ENCODE results near the gene BCO1.

The BCO1 gene

DNA sequence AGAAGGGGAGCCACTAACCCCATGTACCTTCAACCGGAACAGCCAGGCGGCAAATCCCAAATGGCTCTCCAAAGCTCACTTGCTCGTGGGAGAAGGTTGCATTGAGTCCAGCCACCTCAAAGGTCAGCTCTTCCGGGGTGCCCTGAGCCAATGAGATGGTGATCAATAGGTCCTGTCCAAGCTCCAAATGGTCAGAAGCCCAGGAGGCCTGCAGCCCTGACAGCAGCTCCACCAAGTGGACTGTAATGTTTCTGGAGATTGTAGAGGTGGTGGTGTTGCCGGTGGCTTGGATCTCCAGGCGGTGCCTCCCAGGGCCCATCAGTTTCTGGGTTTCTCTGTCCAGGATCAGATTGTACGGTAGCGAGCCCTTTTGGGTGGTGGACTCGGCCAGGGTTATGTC lies 39.9 kb upstream of the BCO1 start:
- TF ChIP-seq, protein P1, sequence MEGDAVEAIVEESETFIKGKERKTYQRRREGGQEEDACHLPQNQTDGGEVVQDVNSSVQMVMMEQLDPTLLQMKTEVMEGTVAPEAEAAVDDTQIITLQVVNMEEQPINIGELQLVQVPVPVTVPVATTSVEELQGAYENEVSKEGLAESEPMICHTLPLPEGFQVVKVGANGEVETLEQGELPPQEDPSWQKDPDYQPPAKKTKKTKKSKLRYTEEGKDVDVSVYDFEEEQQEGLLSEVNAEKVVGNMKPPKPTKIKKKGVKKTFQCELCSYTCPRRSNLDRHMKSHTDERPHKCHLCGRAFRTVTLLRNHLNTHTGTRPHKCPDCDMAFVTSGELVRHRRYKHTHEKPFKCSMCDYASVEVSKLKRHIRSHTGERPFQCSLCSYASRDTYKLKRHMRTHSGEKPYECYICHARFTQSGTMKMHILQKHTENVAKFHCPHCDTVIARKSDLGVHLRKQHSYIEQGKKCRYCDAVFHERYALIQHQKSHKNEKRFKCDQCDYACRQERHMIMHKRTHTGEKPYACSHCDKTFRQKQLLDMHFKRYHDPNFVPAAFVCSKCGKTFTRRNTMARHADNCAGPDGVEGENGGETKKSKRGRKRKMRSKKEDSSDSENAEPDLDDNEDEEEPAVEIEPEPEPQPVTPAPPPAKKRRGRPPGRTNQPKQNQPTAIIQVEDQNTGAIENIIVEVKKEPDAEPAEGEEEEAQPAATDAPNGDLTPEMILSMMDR (IDR thresholded peaks at IDR 0.05; ENCODE audit: poor library complexity, severe bottlenecking): peak; percentile 28
- Histone ChIP-seq H3K27ac (ENCODE audit: poor library complexity, severe bottlenecking) (no peak overlapping the region), H3K9me3 (ENCODE audit: severe bottlenecking) (no peaks in the 10 kb centered on the region), H3K36me3 (ENCODE audit: low read depth) (no peaks in the 10 kb centered on the region), H3K4me3 (ENCODE audit: severe bottlenecking) (no peak overlapping the region), H3K27me3 (ENCODE audit: insufficient read depth, poor library complexity, severe bottlenecking) (no peaks in the 10 kb centered on the region), H3K4me1 (ENCODE audit: insufficient read depth, poor library complexity, severe bottlenecking) (no peaks in the 10 kb centered on the region)
- DNase-seq (ENCODE audit: low spot score) (no peak), ATAC-seq (ENCODE audit: low read depth) (peak; percentile 49; the same call in 2 of the 3 replicates)

DNA sequence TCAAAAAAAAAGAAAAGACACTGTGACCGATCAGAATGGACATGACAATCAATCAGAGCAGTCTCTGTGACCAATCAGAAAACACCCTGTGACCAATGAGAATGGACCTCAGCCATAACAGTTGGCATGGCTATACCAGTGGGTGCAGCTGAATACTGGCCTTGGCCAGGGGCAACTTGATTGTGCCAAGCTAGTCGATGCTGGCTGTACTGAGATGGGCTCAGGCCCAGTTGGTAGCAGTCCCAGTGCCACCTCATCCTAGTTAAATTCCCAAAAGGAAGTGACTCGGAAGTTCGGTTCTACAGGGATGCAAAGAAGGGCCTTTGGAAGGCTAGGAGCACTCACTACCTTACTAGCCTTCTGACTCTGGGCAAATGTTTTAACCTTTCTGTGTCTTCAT lies 37.2 kb upstream of the BCO1 start:
- no peak for DNase-seq (ENCODE audit: low spot score)
- Histone ChIP-seq H3K4me1 (ENCODE audit: insufficient read depth, poor library complexity, severe bottlenecking) (no peaks in the 10 kb centered on the region), H3K27ac (ENCODE audit: poor library complexity, severe bottlenecking) (no peak overlapping the region), H3K27me3 (ENCODE audit: insufficient read depth, poor library complexity, severe bottlenecking) (no peaks in the 10 kb centered on the region), H3K4me3 (ENCODE audit: severe bottlenecking) (no peak overlapping the region), H3K36me3 (ENCODE audit: low read depth) (no peaks in the 10 kb centered on the region), H3K9me3 (ENCODE audit: severe bottlenecking) (no peaks in the 10 kb centered on the region)
- 0 out of 3 replicates have a peak, but pooled peaks have one; percentile 27 for ATAC-seq (ENCODE audit: low read depth)
- TF ChIP-seq, protein P1 (IDR thresholded peaks at IDR 0.05; ENCODE audit: poor library complexity, severe bottlenecking): no peak

DNA sequence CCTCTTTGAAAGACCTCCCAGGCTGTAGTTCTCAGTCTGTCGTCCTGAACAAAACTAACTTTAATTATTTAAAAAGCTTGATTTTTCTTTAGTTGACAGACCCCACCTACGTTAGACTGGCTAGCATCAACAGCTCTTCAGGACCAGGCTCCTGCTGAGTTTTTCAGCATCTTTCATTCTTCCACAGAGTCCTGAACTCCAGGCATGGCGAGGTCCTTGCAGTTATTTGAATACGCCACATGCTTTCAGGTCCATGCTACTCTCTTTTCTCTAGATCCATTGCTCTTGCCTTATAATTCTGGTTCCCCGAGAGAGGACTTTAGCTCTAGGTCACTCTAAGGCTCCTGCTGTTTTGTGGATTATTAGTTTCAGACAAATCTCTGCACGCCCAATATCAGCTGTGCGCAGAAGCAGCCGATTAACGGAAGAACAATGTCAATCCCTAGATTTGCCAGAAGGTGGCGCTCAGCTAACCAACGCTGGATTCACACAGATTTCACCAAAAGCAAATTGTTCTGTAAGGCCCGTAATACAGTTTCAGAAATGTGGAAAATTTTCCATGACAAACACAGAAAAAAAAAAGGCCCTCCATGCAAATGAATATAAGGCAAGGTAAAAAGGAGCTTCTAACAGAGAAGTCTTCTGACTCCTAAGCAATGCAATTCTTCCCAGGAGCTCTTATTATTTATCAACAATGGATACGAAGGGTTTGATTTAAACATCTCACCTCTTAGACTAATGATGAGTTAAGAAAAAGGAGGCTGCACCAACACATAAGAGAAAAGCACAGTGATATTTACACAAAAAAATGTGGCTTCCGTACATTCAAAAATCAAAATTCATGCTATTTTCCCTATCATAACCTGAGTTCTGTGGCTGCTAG lies 33.5 kb upstream of the BCO1 start:
- Histone ChIP-seq H3K4me3 (ENCODE audit: severe bottlenecking) (no peak overlapping the region), H3K36me3 (ENCODE audit: low read depth) (no peaks in the 10 kb centered on the region), H3K4me1 (ENCODE audit: insufficient read depth, poor library complexity, severe bottlenecking) (no peaks in the 10 kb centered on the region), H3K9me3 (ENCODE audit: severe bottlenecking) (no peaks in the 10 kb centered on the region), H3K27ac (ENCODE audit: poor library complexity, severe bottlenecking) (no peak overlapping the region), H3K27me3 (ENCODE audit: insufficient read depth, poor library complexity, severe bottlenecking) (no peaks in the 10 kb centered on the region)
- ATAC-seq (ENCODE audit: low read depth) (no peak), DNase-seq (ENCODE audit: low spot score) (no peak)
- TF ChIP-seq, protein P1 (IDR thresholded peaks at IDR 0.05; ENCODE audit: poor library complexity, severe bottlenecking): peak; percentile 88

DNA sequence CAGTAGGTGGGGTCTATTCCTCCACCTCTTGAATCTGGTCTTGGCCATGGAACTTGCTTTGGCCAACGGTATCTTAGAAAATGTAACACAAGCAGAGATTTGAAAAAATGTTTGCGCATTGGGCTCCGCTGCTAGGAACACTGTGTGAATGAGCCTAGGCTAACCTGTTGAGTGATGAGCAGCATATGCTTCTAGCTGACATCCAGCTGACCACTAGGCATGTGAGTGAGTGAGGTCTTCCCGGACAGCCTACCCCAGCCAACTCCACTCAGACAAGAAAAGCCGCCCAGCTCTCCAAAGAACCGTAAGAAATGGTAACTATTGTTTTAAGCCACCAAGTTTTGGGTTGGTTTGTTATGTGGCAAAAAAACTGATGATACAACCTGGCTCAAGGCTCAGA lies 31.4 kb upstream of the BCO1 start:
- no peaks in the 10 kb centered on the region for H3K27me3 ChIP-seq (ENCODE audit: insufficient read depth, poor library complexity, severe bottlenecking)
- no peaks in the 10 kb centered on the region for H3K4me1 ChIP-seq (ENCODE audit: insufficient read depth, poor library complexity, severe bottlenecking)
- TF ChIP-seq, protein P1 (IDR thresholded peaks at IDR 0.05; ENCODE audit: poor library complexity, severe bottlenecking): no peak
- H3K9me3 ChIP-seq (ENCODE audit: severe bottlenecking): no peaks in the 10 kb centered on the region
- ATAC-seq (ENCODE audit: low read depth) (no peak), DNase-seq (ENCODE audit: low spot score) (no peak)
- H3K27ac ChIP-seq (ENCODE audit: poor library complexity, severe bottlenecking): no peak overlapping the region
- no peaks in the 10 kb centered on the region for H3K36me3 ChIP-seq (ENCODE audit: low read depth)
- H3K4me3 ChIP-seq (ENCODE audit: severe bottlenecking): no peak overlapping the region

DNA sequence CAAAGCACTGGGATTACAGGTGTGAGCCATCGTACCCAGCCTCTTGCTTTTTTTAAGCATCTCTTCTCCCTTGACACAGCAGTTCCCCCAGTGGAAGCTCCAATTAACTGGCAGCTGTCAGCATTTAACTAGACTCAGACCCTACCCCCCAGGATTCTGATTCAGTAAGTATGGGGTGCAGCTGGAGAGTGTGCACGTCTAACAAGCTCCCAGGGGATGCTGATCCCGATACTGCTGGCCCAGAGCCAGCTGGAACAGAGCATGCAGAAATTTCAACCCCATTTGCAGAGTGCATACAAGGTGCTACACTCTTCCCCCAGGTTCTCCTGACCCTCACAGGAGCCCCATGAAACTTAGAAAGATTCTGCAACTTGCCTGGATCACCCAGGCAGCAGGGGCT lies 27.7 kb upstream of the BCO1 start:
- TF ChIP-seq, protein P1 (IDR thresholded peaks at IDR 0.05; ENCODE audit: poor library complexity, severe bottlenecking): no peak
- no peak for ATAC-seq (ENCODE audit: low read depth)
- H3K27me3 ChIP-seq (ENCODE audit: insufficient read depth, poor library complexity, severe bottlenecking): no peaks in the 10 kb centered on the region

More for the DNA sequence above, 27.7 kb upstream of the BCO1 start:
- H3K9me3 ChIP-seq (ENCODE audit: severe bottlenecking): no peaks in the 10 kb centered on the region
- no peak overlapping the region for H3K4me3 ChIP-seq (ENCODE audit: severe bottlenecking)
- H3K36me3 ChIP-seq (ENCODE audit: low read depth): no peaks in the 10 kb centered on the region
- H3K4me1 ChIP-seq (ENCODE audit: insufficient read depth, poor library complexity, severe bottlenecking): no peaks in the 10 kb centered on the region
- H3K27ac ChIP-seq (ENCODE audit: poor library complexity, severe bottlenecking): no peak overlapping the region
- DNase-seq (ENCODE audit: low spot score): no peak

Data from RWPE2 (cell line).